Measurements from ENCODE around the gene RASGRF2.

GRCh38 chr5:81058121-81058520, 98.0 kb downstream of the RASGRF2 start:
- TF ChIP-seq CTCF (IDR thresholded peaks at IDR 0.05) (no peak), POLR2A (IDR thresholded peaks at IDR 0.05) (no peak)
